ENCODE data around the gene SFTA2.
A peak's percentile ranks its signal among the peaks of the same experiment; 100 is the strongest.

Gene SFTA2

DNA sequence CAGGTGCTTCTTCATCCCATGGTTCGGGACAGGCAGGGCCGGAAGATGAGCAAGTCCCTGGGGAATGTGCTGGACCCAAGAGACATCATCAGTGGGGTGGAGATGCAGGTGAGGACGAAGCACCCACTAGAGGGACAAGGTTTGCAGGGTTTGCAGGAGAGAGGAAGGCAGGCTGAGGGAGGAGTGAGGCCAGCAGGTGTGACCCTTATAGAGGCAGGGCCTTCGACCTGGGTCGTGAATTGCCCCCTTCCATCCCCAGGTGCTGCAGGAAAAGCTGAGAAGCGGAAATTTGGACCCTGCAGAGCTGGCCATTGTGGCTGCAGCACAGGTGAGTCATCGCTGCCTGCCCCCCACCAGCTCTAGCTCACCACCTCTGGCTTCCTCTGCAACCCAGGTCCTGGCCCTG lies 9.5 kb downstream of the SFTA2 start:
- Mint-ChIP-seq H3K4me3 (no peak overlapping the region), H3K27me3 (ENCODE audit: low read depth, poor library complexity) (no peaks in the 10 kb centered on the region)
- DNase-seq: no peak

DNA sequence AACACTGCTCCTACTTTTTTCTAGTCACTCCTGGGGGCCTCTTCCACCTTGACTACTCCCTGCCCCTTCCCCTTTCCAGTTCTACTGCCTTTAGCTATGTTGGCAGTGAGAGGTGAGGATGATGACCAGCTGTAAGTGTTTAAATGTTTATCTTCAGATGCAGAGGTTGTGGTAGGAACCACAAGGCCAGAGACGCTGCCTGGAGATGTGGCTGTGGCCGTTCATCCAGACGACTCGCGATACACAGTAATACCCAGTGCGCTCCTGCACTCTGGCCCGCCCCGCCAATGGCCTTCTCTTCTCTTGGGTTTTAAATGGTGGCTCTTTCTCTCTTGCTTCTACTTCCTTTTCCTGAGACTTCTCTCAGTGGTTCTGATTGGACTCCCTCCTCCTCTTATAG lies 13.3 kb downstream of the SFTA2 start:
- DNase-seq: no peak
- no peaks in the 10 kb centered on the region for H3K9me3 Mint-ChIP-seq
- peaks cover 39% of the 10 kb centered on the region for H3K36me3 Mint-ChIP-seq (ENCODE audit: low read depth)
- no peak overlapping the region for H3K4me3 Mint-ChIP-seq
- H3K27me3 Mint-ChIP-seq (ENCODE audit: low read depth, poor library complexity): no peaks in the 10 kb centered on the region
- no peak overlapping the region for H3K27ac Mint-ChIP-seq
- H3K4me1 Mint-ChIP-seq: peaks cover 36% of the 10 kb centered on the region
- TF ChIP-seq, protein P1, sequence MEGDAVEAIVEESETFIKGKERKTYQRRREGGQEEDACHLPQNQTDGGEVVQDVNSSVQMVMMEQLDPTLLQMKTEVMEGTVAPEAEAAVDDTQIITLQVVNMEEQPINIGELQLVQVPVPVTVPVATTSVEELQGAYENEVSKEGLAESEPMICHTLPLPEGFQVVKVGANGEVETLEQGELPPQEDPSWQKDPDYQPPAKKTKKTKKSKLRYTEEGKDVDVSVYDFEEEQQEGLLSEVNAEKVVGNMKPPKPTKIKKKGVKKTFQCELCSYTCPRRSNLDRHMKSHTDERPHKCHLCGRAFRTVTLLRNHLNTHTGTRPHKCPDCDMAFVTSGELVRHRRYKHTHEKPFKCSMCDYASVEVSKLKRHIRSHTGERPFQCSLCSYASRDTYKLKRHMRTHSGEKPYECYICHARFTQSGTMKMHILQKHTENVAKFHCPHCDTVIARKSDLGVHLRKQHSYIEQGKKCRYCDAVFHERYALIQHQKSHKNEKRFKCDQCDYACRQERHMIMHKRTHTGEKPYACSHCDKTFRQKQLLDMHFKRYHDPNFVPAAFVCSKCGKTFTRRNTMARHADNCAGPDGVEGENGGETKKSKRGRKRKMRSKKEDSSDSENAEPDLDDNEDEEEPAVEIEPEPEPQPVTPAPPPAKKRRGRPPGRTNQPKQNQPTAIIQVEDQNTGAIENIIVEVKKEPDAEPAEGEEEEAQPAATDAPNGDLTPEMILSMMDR (IDR thresholded peaks at IDR 0.05): no peak

More for the DNA sequence above, 9.5 kb downstream of the SFTA2 start:
- Mint-ChIP-seq H3K36me3 (ENCODE audit: low read depth) (peaks cover 36% of the 10 kb centered on the region), H3K4me1 (peaks cover 9% of the 10 kb centered on the region), H3K9me3 (no peaks in the 10 kb centered on the region), H3K27ac (no peak overlapping the region)
- TF ChIP-seq, protein P1 (IDR thresholded peaks at IDR 0.05): no peak

DNA sequence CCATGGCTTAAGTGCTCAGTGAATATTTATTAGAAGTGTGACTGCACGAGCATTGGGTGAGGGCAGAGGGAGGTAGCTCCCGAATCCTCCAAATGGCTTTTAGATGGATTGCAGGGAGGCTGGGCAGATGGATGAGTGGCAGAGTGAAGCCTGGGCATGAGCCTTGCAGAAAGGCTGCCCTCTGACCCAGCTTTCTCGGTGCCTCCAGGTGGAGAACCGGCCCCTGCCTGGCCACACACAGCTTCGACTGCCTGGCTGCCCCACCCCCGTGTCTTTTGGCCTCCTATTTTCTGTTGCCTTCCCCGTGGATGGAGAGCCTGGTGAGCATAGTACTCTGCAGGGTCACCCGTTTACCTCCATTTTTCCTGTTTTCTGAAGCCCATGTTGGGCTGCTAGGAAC lies 14.5 kb downstream of the SFTA2 start:
- H3K27ac Mint-ChIP-seq: no peak overlapping the region
- H3K4me1 Mint-ChIP-seq: peaks cover 43% of the 10 kb centered on the region
- no peak overlapping the region for H3K4me3 Mint-ChIP-seq
- peaks cover 38% of the 10 kb centered on the region for H3K36me3 Mint-ChIP-seq (ENCODE audit: low read depth)
- TF ChIP-seq, protein P1 (IDR thresholded peaks at IDR 0.05): no peak
- no peaks in the 10 kb centered on the region for H3K9me3 Mint-ChIP-seq
- no peaks in the 10 kb centered on the region for H3K27me3 Mint-ChIP-seq (ENCODE audit: low read depth, poor library complexity)
- DNase-seq: no peak

DNA sequence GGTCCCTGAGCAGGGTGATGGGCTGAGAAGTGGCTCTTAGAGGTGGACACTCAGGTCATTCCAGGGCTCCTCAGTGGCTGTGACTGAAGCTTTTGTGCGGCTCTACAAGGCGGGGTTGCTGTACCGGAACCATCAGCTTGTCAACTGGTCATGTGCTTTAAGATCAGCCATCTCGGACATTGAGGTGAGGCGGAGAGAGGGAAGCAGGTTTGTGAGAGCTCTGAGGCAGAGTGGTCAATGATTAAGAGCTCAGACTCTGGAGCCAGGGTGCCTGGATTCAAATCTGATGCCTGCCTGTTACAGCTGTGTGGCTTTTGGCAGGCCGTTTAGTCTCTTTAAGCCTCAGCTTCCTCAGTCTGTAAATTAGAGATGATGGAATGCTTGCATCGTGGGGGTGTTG lies 14.9 kb downstream of the SFTA2 start:
- Mint-ChIP-seq H3K4me3 (no peak overlapping the region), H3K36me3 (ENCODE audit: low read depth) (peaks cover 38% of the 10 kb centered on the region), H3K9me3 (no peaks in the 10 kb centered on the region), H3K27ac (peak overlapping the region; percentile 30), H3K27me3 (ENCODE audit: low read depth, poor library complexity) (peaks cover under 1% of the 10 kb centered on the region), H3K4me1 (peaks cover 43% of the 10 kb centered on the region)
- TF ChIP-seq, protein P1 (IDR thresholded peaks at IDR 0.05): no peak
- DNase-seq: no peak

DNA sequence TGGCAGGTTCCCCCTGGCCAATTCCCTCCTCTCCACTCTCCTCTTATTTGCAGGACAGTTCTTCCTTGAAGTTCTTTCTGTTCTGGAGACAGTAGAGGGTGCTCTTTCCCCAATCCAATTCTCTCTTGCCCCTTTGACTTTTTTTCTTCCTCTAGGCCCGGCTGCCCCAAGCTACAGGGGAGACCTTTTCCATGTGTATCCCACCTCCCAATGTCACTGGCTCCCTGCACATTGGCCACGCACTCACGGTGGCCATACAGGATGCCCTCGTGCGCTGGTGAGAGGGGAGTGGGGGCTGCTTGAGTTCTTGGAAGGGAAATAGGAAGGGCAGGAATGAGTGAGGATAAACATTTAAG lies 16.4 kb downstream of the SFTA2 start:
- no peaks in the 10 kb centered on the region for H3K9me3 Mint-ChIP-seq
- DNase-seq: peak; percentile 25
- H3K27ac Mint-ChIP-seq: peak overlapping the region; percentile 52
- H3K36me3 Mint-ChIP-seq (ENCODE audit: low read depth): peaks cover 52% of the 10 kb centered on the region
- TF ChIP-seq, protein P1 (IDR thresholded peaks at IDR 0.05): peak; percentile 49
- peaks cover 2% of the 10 kb centered on the region for H3K27me3 Mint-ChIP-seq (ENCODE audit: low read depth, poor library complexity)
- H3K4me3 Mint-ChIP-seq: peak overlapping the region; percentile 86
- peaks cover 43% of the 10 kb centered on the region for H3K4me1 Mint-ChIP-seq

DNA sequence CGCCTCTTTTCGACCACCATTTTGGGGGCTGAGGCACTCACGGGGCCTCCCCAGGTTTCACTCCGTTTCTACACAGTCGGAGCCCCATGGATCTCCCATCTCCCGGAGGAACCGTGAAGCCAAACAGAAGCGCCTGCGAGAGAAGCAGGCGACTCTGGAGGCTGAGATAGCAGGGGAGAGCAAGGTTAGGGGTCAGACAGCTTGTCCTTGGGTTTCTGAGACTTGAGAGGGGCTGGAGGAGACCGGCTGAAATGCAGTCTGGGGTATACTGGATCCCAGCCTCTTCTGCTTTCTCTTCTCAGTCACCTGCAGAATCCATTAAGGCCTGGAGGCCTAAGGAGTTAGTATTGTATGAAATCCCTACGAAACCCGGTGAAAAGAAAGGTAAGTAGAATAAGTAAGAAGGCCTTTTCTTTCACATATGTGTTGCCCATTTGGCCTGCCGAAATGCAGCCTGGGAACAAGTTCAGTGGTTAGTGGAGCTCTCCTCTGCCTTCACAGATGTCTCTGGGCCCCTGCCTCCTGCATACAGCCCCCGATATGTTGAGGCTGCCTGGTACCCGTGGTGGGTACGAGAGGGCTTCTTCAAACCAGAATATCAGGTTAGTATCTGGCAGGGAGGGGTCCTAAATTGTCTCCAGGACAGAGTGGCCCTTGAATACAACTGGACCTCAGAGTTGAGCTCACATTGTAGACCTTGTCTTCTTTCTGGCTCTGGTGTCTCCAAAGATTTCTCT lies 16.9 kb downstream of the SFTA2 start:
- H3K4me3 Mint-ChIP-seq: peak overlapping the region; percentile 86
- no peak for DNase-seq

More for the DNA sequence above, 16.9 kb downstream of the SFTA2 start:
- Mint-ChIP-seq H3K27ac (peak overlapping the region; percentile 74), H3K4me1 (peaks cover 43% of the 10 kb centered on the region), H3K27me3 (ENCODE audit: low read depth, poor library complexity) (peaks cover 2% of the 10 kb centered on the region), H3K36me3 (ENCODE audit: low read depth) (peaks cover 52% of the 10 kb centered on the region), H3K9me3 (no peaks in the 10 kb centered on the region)
- TF ChIP-seq, protein P1 (IDR thresholded peaks at IDR 0.05): no peak

All from nephron progenitor cell (in vitro differentiated cells).